ENCODE data around the gene TMEM170B.

Gene TMEM170B

DNA sequence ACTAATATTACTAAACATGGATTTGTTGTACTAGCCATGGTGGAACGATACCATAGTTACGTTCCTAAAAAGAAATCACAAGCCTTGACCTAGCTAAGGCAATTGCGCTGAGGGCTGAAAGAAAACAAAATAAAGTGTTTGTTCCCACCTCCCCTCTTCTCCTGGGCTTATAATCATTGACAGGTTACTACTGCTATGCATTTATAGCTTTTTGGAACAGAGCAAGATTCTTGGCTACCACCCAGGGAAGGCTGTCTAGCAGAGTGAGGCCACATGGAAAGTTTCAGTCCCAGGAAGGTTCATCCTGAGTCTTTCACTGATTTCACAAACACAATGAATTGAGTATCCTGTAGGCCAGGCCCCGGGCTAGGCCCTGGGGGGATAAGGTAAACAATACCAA, 84.6 kb downstream of the TMEM170B start:
- Histone ChIP-seq H3K27ac (no peak overlapping the region), H3K36me3 (ENCODE audit: insufficient read depth, low read length) (no peaks in the 10 kb centered on the region), H3K9ac (ENCODE audit: insufficient read length) (no peak overlapping the region), H3K9me3 (ENCODE audit: low read depth, low read length) (no peaks in the 10 kb centered on the region), H3K4me3 (no peak overlapping the region)
- no peak for DNase-seq (ENCODE audit: low read depth, low spot score)
- TF ChIP-seq POLR2AphosphoS5 (IDR thresholded peaks at IDR 0.05; ENCODE audit: borderline replicate concordance, low read depth, low read length) = no peak
- no peak for TF ChIP-seq FOXP2 (optimal IDR thresholded peaks at IDR 0.05; ENCODE audit: control extremely low read depth, extremely low read length, insufficient read depth)
- TF ChIP-seq EZH2 (IDR thresholded peaks at IDR 0.05) = no peak

- no peak overlapping the region for H3K4me3 ChIP-seq
- no peak for TF ChIP-seq POLR2AphosphoS5 (IDR thresholded peaks at IDR 0.05; ENCODE audit: borderline replicate concordance, low read depth, low read length)
- TF ChIP-seq EZH2 (IDR thresholded peaks at IDR 0.05) = no peak
- no peak for TF ChIP-seq FOXP2 (optimal IDR thresholded peaks at IDR 0.05; ENCODE audit: control extremely low read depth, extremely low read length, insufficient read depth)
- no peak for DNase-seq (ENCODE audit: low read depth, low spot score)
- no peaks in the 10 kb centered on the region for H3K36me3 ChIP-seq (ENCODE audit: insufficient read depth, low read length)
- H3K27ac ChIP-seq = no peak overlapping the region
- no peaks in the 10 kb centered on the region for H3K9me3 ChIP-seq (ENCODE audit: low read depth, low read length)
- no peak overlapping the region for H3K9ac ChIP-seq (ENCODE audit: insufficient read length)
Measured at GRCh38 chr6:11623272-11623671, 85.7 kb downstream of the TMEM170B start.

GRCh38 chr6:11625302-11625701, 87.8 kb downstream of the TMEM170B start:
- Histone ChIP-seq H3K27ac (no peak overlapping the region), H3K36me3 (ENCODE audit: insufficient read depth, low read length) (no peaks in the 10 kb centered on the region), H3K4me3 (no peak overlapping the region), H3K9ac (ENCODE audit: insufficient read length) (no peak overlapping the region), H3K9me3 (ENCODE audit: low read depth, low read length) (no peaks in the 10 kb centered on the region)
- TF ChIP-seq POLR2AphosphoS5 (IDR thresholded peaks at IDR 0.05; ENCODE audit: borderline replicate concordance, low read depth, low read length) = no peak
- no peak for TF ChIP-seq EZH2 (IDR thresholded peaks at IDR 0.05)
- TF ChIP-seq FOXP2 (optimal IDR thresholded peaks at IDR 0.05; ENCODE audit: control extremely low read depth, extremely low read length, insufficient read depth) = no peak
- DNase-seq (ENCODE audit: low read depth, low spot score) = no peak

DNA sequence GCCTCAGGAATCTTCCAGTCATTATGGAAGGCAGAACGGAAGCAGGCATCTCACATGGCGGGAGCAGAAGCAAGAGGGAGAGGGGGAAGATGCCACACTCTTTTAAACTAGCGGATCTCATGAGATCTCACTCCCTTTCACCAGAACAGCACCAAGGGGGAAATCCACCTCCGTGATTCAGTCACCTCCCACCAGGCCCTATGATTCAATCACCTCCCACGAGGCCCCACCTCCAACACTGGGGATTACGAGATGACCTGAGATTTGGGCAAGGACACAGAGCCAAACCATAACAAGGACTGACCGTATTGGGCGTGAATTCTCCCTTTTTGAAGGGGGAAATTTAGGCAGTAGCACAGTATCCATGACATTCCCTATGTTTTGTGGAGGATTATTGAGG, 88.8 kb downstream of the TMEM170B start:
- Histone ChIP-seq H3K9ac (ENCODE audit: insufficient read length) (no peak overlapping the region), H3K36me3 (ENCODE audit: insufficient read depth, low read length) (no peaks in the 10 kb centered on the region), H3K27ac (no peak overlapping the region), H3K4me3 (no peak overlapping the region), H3K9me3 (ENCODE audit: low read depth, low read length) (no peaks in the 10 kb centered on the region)
- no peak for TF ChIP-seq EZH2 (IDR thresholded peaks at IDR 0.05)
- TF ChIP-seq FOXP2 (optimal IDR thresholded peaks at IDR 0.05; ENCODE audit: control extremely low read depth, extremely low read length, insufficient read depth) = no peak
- no peak for TF ChIP-seq POLR2AphosphoS5 (IDR thresholded peaks at IDR 0.05; ENCODE audit: borderline replicate concordance, low read depth, low read length)
- DNase-seq (ENCODE audit: low read depth, low spot score) = no peak

DNA sequence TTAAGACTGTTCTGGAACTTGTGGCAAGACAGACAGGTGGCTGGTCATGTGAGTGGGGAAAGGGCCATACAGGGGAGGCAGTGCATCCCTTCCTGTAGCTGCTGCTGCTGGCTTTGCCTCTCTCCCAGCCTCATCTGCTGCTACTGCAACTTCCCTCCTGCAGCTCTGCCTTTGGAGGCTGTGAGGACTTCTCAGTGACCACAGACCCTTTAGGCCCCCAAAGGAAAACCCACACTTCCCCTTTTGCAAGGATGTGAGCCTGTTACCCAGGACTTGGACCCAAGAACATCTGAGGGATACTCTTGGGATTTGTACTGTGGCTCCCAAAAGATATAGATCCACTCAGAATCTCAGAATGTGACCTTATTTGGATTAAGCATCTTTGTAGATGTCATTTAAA, 91.0 kb downstream of the TMEM170B start:
- no peaks in the 10 kb centered on the region for H3K36me3 ChIP-seq (ENCODE audit: insufficient read depth, low read length)
- no peaks in the 10 kb centered on the region for H3K9me3 ChIP-seq (ENCODE audit: low read depth, low read length)
- no peak for TF ChIP-seq POLR2AphosphoS5 (IDR thresholded peaks at IDR 0.05; ENCODE audit: borderline replicate concordance, low read depth, low read length)
- no peak for TF ChIP-seq EZH2 (IDR thresholded peaks at IDR 0.05)
- no peak overlapping the region for H3K4me3 ChIP-seq
- DNase-seq (ENCODE audit: low read depth, low spot score) = no peak
- no peak overlapping the region for H3K9ac ChIP-seq (ENCODE audit: insufficient read length)
- no peak overlapping the region for H3K27ac ChIP-seq

GRCh38 chr6:11631008-11631407, 93.5 kb downstream of the TMEM170B start:
- H3K4me3 ChIP-seq = no peak overlapping the region
- H3K9me3 ChIP-seq (ENCODE audit: low read depth, low read length) = no peaks in the 10 kb centered on the region
- TF ChIP-seq FOXP2 (optimal IDR thresholded peaks at IDR 0.05; ENCODE audit: control extremely low read depth, extremely low read length, insufficient read depth) (no peak), EZH2 (IDR thresholded peaks at IDR 0.05) (no peak), POLR2AphosphoS5 (IDR thresholded peaks at IDR 0.05; ENCODE audit: borderline replicate concordance, low read depth, low read length) (no peak)
- no peak for DNase-seq (ENCODE audit: low read depth, low spot score)
- no peaks in the 10 kb centered on the region for H3K36me3 ChIP-seq (ENCODE audit: insufficient read depth, low read length)
- no peak overlapping the region for H3K27ac ChIP-seq
- no peak overlapping the region for H3K9ac ChIP-seq (ENCODE audit: insufficient read length)

DNA sequence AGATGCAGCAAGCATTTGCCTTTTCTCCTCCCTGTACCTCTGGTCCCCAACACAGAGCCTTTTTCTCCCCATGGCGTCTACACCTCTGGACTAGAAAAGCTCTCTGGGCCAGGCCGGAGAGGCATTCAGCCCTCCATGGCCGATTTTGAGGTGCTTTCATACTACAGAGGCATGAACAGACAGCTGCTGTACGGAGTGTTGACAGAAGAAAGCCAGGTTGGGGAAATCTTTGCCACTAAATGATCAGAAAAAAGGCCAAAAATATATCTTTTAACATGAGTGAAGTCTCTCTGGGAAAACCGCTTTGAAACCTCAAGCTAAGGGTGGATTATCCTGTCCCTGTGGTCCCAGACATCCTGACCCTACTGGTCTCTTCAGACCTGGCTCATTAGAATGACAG, 94.0 kb downstream of the TMEM170B start:
- TF ChIP-seq EZH2 (IDR thresholded peaks at IDR 0.05) = no peak
- TF ChIP-seq POLR2AphosphoS5 (IDR thresholded peaks at IDR 0.05; ENCODE audit: borderline replicate concordance, low read depth, low read length) = no peak
- no peak for TF ChIP-seq FOXP2 (optimal IDR thresholded peaks at IDR 0.05; ENCODE audit: control extremely low read depth, extremely low read length, insufficient read depth)
- Histone ChIP-seq H3K9ac (ENCODE audit: insufficient read length) (no peak overlapping the region), H3K27ac (no peak overlapping the region), H3K36me3 (ENCODE audit: insufficient read depth, low read length) (no peaks in the 10 kb centered on the region), H3K4me3 (no peak overlapping the region), H3K9me3 (ENCODE audit: low read depth, low read length) (no peaks in the 10 kb centered on the region)
- DNase-seq (ENCODE audit: low read depth, low spot score) = no peak

GRCh38 chr6:11632231-11632630, 94.7 kb downstream of the TMEM170B start:
- DNase-seq (ENCODE audit: low read depth, low spot score) = no peak
- H3K9me3 ChIP-seq (ENCODE audit: low read depth, low read length) = no peaks in the 10 kb centered on the region

DNA sequence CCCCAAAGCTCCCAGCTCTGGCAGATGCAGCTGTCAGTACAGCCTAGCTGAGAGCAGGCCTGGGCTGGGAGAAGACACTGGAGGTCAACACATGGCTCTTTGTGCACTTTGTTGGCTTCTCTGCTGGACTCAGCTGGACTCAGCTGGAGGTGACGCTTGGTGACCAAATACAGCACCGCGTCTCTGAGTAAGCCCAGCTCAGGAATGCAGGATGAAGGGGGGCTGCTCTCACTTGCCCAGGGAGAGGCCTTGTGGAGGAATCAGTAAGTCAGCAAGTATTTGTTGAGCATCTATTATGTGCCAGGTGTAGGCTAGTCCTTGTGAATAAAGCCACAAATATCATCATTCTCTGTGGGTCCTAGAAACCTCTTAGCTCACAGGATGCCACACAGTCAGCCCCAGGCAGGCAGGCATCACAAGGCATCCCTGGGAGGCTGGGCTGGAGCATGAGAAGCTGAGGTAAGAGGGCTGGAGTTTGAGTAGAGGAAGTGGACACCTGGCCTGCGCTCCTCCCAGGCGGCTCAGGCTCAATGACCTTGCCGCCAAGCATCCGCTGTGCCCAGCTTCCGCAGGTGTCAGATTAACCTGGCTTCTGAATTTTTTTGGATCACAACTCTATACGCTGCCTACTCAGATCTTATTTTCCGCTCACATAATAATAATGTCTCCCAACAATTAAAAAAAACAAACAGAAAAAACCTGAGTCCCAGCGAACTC, 95.4 kb downstream of the TMEM170B start:
- no peak for DNase-seq (ENCODE audit: low read depth, low spot score)
- no peak overlapping the region for H3K9ac ChIP-seq (ENCODE audit: insufficient read length)
- no peak overlapping the region for H3K27ac ChIP-seq
- TF ChIP-seq FOXP2 (optimal IDR thresholded peaks at IDR 0.05; ENCODE audit: control extremely low read depth, extremely low read length, insufficient read depth) (no peak), EZH2 (IDR thresholded peaks at IDR 0.05) (no peak), POLR2AphosphoS5 (IDR thresholded peaks at IDR 0.05; ENCODE audit: borderline replicate concordance, low read depth, low read length) (no peak)
- H3K36me3 ChIP-seq (ENCODE audit: insufficient read depth, low read length) = no peaks in the 10 kb centered on the region
- H3K4me3 ChIP-seq = no peak overlapping the region
- H3K9me3 ChIP-seq (ENCODE audit: low read depth, low read length) = no peaks in the 10 kb centered on the region

More at GRCh38 chr6:11632231-11632630, 94.7 kb downstream of the TMEM170B start:
- Histone ChIP-seq H3K27ac (no peak overlapping the region), H3K36me3 (ENCODE audit: insufficient read depth, low read length) (no peaks in the 10 kb centered on the region), H3K4me3 (no peak overlapping the region), H3K9ac (ENCODE audit: insufficient read length) (no peak overlapping the region)
- TF ChIP-seq FOXP2 (optimal IDR thresholded peaks at IDR 0.05; ENCODE audit: control extremely low read depth, extremely low read length, insufficient read depth) (no peak), EZH2 (IDR thresholded peaks at IDR 0.05) (no peak), POLR2AphosphoS5 (IDR thresholded peaks at IDR 0.05; ENCODE audit: borderline replicate concordance, low read depth, low read length) (no peak)

Data from SK-N-MC (cell line).